HEK293 (cell line): ENCODE results near the gene CEMP1.

ENCODE experiments used
- GLIS1 ChIP-seq: fragments of 450-650 bp; formaldehyde crosslinking; IDR thresholded peaks from 2 replicates; pipeline ENCODE4 v1.5.1; 2016; ENCODE audit warnings: missing biosample characterization, missing genetic modification characterization
- GLIS2 ChIP-seq: fragments of 450-650 bp; formaldehyde crosslinking; IDR thresholded peaks from 2 replicates; pipeline ENCODE4 v1.5.1; 2016; ENCODE audit warnings: missing biosample characterization, missing genetic modification characterization
- HOXD13 ChIP-seq: sonication (generic); formaldehyde crosslinking; IDR thresholded peaks from 2 replicates; pipeline ENCODE4 v1.8.0; 2022; ENCODE audit warnings: missing genetic modification reagents, borderline replicate concordance
- MZF1 ChIP-seq: fragments of 450-650 bp; formaldehyde crosslinking; IDR thresholded peaks from 2 replicates; pipeline ENCODE4 v1.5.1; 2017; ENCODE audit warnings: missing biosample characterization, missing genetic modification characterization, borderline replicate concordance
- OVOL3 ChIP-seq: fragments of 450-650 bp; formaldehyde crosslinking; IDR thresholded peaks from 2 replicates; pipeline ENCODE4 v1.5.1; 2016; ENCODE audit warnings: missing biosample characterization, missing genetic modification characterization
- SP2 ChIP-seq: fragments of 450-650 bp; formaldehyde crosslinking; IDR thresholded peaks from 2 replicates; pipeline ENCODE4 v1.5.1; 2016; ENCODE audit warnings: missing biosample characterization, missing genetic modification characterization
- SP7 ChIP-seq: fragments of 450-650 bp; formaldehyde crosslinking; IDR thresholded peaks from 2 replicates; pipeline ENCODE4 v1.5.1; 2016; ENCODE audit warnings: missing biosample characterization, missing genetic modification characterization
- WT1 ChIP-seq: fragments of 450-650 bp; formaldehyde crosslinking; IDR thresholded peaks from 2 replicates; pipeline ENCODE4 v1.5.1; 2016; ENCODE audit warnings: missing biosample characterization, missing genetic modification characterization
- ZBTB17 ChIP-seq: fragments of 450-650 bp; formaldehyde crosslinking; IDR thresholded peaks from 2 replicates; pipeline ENCODE4 v1.5.1; 2016; ENCODE audit warnings: missing biosample characterization, missing genetic modification characterization
- ZBTB6 ChIP-seq: fragments of 450-650 bp; formaldehyde crosslinking; IDR thresholded peaks from 2 replicates; pipeline ENCODE4 v1.5.1; 2017; ENCODE audit warnings: missing biosample characterization, missing genetic modification characterization
- ZNF335 ChIP-seq: fragments of 450-650 bp; formaldehyde crosslinking; conservative IDR thresholded peaks from 2 replicates; pipeline ENCODE4 v1.5.1; 2016; ENCODE audit warnings: missing biosample characterization, missing genetic modification characterization
- ZNF341 ChIP-seq: fragments of 450-650 bp; formaldehyde crosslinking; IDR thresholded peaks from 2 replicates; pipeline ENCODE4; 2016; ENCODE audit warnings: low read depth, missing biosample characterization, missing genetic modification characterization
- ZNF362 ChIP-seq: fragments of 450-650 bp; formaldehyde crosslinking; IDR thresholded peaks from 2 replicates; pipeline ENCODE4 v1.5.1; 2016; ENCODE audit warnings: missing biosample characterization, missing genetic modification characterization
- ZNF433 ChIP-seq: fragments of 450-650 bp; formaldehyde crosslinking; IDR thresholded peaks from 2 replicates; pipeline ENCODE4 v1.5.1; 2016; ENCODE audit warnings: missing biosample characterization, missing genetic modification characterization, low read depth
- ZNF558 ChIP-seq: fragments of 450-650 bp; formaldehyde crosslinking; IDR thresholded peaks from 2 replicates; pipeline ENCODE4 v1.5.1; 2016; ENCODE audit warnings: missing biosample characterization, missing genetic modification characterization
- ZNF560 ChIP-seq: fragments of 450-650 bp; formaldehyde crosslinking; IDR thresholded peaks from 2 replicates; pipeline ENCODE4 v1.5.1; 2017; ENCODE audit warnings: missing biosample characterization, missing genetic modification characterization, borderline replicate concordance
- ZNF610 ChIP-seq: fragments of 450-650 bp; formaldehyde crosslinking; IDR thresholded peaks from 2 replicates; pipeline ENCODE4 v1.5.1; 2016; ENCODE audit warnings: missing biosample characterization, missing genetic modification characterization, borderline replicate concordance
- ZNF660 ChIP-seq: fragments of 450-650 bp; IDR thresholded peaks from 2 replicates; pipeline ENCODE4 v1.5.1; 2018; ENCODE audit warnings: missing biosample characterization, mild to moderate bottlenecking, missing genetic modification characterization
- ZNF707 ChIP-seq: fragments of 450-650 bp; formaldehyde crosslinking; IDR thresholded peaks from 2 replicates; pipeline ENCODE4 v1.5.1; 2016; ENCODE audit warnings: missing biosample characterization, missing genetic modification characterization
- ZNF76 ChIP-seq: fragments of 450-650 bp; formaldehyde crosslinking; IDR thresholded peaks from 2 replicates; pipeline ENCODE4; 2016; ENCODE audit warnings: low read depth, missing biosample characterization, missing genetic modification characterization, borderline replicate concordance
- ZNF791 ChIP-seq: fragments of 450-650 bp; formaldehyde crosslinking; IDR thresholded peaks from 2 replicates; pipeline ENCODE4 v1.5.1; 2016; ENCODE audit warnings: missing biosample characterization, missing genetic modification characterization
- ZNF792 ChIP-seq: fragments of 450-650 bp; formaldehyde crosslinking; IDR thresholded peaks from 2 replicates; pipeline ENCODE4 v1.5.1; 2016; ENCODE audit warnings: missing biosample characterization, missing genetic modification characterization
- ZSCAN23 ChIP-seq: fragments of 450-650 bp; formaldehyde crosslinking; IDR thresholded peaks from 2 replicates; pipeline ENCODE4 v1.5.1; 2016; ENCODE audit warnings: missing biosample characterization, missing genetic modification characterization
- ZSCAN30 ChIP-seq: fragments of 450-650 bp; IDR thresholded peaks from 2 replicates; pipeline ENCODE4 v1.5.1; 2018; ENCODE audit warnings: missing biosample characterization, mild to moderate bottlenecking, missing genetic modification characterization, moderate library complexity
- TF ChIP-seq, protein P1 (sequence below): fragments of 450-650 bp; formaldehyde crosslinking; conservative IDR thresholded peaks from 2 replicates; pipeline ENCODE4 v1.5.1; 2016; ENCODE audit warnings: low read depth, missing biosample characterization, missing genetic modification characterization
- TF ChIP-seq, protein P2 (sequence below): fragments of 450-650 bp; formaldehyde crosslinking; IDR thresholded peaks from 2 replicates; pipeline ENCODE4 v1.5.1; 2017; ENCODE audit warnings: missing biosample characterization, missing genetic modification characterization
- TF ChIP-seq, protein P3 (sequence below): fragments of 450-650 bp; formaldehyde crosslinking; conservative IDR thresholded peaks from 2 replicates; pipeline ENCODE4 v1.5.1; 2016; ENCODE audit warnings: low read depth, missing biosample characterization, missing genetic modification characterization

CEMP1 gene

GRCh38 chr16:2511128-2511800 is 19.9 kb downstream of the CEMP1 start (continued):
- TF ChIP-seq, protein P1, sequence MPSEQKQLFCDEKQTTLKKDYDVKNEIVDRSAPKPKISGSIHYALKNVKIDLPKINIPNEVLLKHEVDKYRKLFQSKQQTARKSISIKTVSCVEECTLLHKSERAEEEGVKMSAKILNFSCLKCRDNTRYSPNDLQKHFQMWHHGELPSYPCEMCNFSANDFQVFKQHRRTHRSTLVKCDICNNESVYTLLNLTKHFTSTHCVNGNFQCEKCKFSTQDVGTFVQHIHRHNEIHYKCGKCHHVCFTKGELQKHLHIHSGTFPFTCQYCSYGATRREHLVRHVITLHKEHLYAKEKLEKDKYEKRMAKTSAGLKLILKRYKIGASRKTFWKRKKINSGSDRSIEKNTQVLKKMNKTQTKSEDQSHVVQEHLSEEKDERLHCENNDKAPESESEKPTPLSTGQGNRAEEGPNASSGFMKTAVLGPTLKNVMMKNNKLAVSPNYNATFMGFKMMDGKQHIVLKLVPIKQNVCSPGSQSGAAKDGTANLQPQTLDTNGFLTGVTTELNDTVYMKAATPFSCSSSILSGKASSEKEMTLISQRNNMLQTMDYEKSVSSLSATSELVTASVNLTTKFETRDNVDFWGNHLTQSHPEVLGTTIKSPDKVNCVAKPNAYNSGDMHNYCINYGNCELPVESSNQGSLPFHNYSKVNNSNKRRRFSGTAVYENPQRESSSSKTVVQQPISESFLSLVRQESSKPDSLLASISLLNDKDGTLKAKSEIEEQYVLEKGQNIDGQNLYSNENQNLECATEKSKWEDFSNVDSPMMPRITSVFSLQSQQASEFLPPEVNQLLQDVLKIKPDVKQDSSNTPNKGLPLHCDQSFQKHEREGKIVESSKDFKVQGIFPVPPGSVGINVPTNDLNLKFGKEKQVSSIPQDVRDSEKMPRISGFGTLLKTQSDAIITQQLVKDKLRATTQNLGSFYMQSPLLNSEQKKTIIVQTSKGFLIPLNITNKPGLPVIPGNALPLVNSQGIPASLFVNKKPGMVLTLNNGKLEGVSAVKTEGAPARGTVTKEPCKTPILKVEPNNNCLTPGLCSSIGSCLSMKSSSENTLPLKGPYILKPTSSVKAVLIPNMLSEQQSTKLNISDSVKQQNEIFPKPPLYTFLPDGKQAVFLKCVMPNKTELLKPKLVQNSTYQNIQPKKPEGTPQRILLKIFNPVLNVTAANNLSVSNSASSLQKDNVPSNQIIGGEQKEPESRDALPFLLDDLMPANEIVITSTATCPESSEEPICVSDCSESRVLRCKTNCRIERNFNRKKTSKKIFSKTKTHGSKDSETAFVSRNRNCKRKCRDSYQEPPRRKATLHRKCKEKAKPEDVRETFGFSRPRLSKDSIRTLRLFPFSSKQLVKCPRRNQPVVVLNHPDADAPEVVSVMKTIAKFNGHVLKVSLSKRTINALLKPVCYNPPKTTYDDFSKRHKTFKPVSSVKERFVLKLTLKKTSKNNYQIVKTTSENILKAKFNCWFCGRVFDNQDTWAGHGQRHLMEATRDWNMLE = no peak
- TF ChIP-seq ZNF341 = no peak
- no peak for TF ChIP-seq ZNF76 (tag by site-specific recombination)
- no peak for TF ChIP-seq ZBTB17
- TF ChIP-seq, protein P2, sequence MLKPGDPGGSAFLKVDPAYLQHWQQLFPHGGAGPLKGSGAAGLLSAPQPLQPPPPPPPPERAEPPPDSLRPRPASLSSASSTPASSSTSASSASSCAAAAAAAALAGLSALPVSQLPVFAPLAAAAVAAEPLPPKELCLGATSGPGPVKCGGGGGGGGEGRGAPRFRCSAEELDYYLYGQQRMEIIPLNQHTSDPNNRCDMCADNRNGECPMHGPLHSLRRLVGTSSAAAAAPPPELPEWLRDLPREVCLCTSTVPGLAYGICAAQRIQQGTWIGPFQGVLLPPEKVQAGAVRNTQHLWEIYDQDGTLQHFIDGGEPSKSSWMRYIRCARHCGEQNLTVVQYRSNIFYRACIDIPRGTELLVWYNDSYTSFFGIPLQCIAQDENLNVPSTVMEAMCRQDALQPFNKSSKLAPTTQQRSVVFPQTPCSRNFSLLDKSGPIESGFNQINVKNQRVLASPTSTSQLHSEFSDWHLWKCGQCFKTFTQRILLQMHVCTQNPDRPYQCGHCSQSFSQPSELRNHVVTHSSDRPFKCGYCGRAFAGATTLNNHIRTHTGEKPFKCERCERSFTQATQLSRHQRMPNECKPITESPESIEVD (tag by site-specific recombination) = no peak
- TF ChIP-seq ZNF560 (tag by site-specific recombination) = no peak
- peak; percentile 66 for TF ChIP-seq WT1 (tag by site-specific recombination)
- no peak for TF ChIP-seq ZBTB6 (tag by site-specific recombination)
- peak; percentile 61 for TF ChIP-seq SP7 (tag by site-specific recombination)
- TF ChIP-seq ZNF433 (tag by site-specific recombination) = no peak
- TF ChIP-seq OVOL3 (tag by site-specific recombination) = no peak
- no peak for TF ChIP-seq HOXD13 (CRISPR knock-in tag)
- TF ChIP-seq, protein P3, sequence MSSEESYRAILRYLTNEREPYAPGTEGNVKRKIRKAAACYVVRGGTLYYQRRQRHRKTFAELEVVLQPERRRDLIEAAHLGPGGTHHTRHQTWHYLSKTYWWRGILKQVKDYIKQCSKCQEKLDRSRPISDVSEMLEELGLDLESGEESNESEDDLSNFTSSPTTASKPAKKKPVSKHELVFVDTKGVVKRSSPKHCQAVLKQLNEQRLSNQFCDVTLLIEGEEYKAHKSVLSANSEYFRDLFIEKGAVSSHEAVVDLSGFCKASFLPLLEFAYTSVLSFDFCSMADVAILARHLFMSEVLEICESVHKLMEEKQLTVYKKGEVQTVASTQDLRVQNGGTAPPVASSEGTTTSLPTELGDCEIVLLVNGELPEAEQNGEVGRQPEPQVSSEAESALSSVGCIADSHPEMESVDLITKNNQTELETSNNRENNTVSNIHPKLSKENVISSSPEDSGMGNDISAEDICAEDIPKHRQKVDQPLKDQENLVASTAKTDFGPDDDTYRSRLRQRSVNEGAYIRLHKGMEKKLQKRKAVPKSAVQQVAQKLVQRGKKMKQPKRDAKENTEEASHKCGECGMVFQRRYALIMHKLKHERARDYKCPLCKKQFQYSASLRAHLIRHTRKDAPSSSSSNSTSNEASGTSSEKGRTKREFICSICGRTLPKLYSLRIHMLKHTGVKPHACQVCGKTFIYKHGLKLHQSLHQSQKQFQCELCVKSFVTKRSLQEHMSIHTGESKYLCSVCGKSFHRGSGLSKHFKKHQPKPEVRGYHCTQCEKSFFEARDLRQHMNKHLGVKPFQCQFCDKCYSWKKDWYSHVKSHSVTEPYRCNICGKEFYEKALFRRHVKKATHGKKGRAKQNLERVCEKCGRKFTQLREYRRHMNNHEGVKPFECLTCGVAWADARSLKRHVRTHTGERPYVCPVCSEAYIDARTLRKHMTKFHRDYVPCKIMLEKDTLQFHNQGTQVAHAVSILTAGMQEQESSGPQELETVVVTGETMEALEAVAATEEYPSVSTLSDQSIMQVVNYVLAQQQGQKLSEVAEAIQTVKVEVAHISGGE = no peak
- TF ChIP-seq ZNF791 (tag by site-specific recombination) = no peak
- no peak for TF ChIP-seq ZNF792 (tag by site-specific recombination)
- peak; percentile 51 for TF ChIP-seq SP2 (tag by site-specific recombination)
- TF ChIP-seq ZNF660 (tag by site-specific recombination) = no peak
- TF ChIP-seq ZNF707 = no peak
- TF ChIP-seq MZF1 = no peak
- TF ChIP-seq GLIS2 (tag by site-specific recombination) = peak; percentile 40; the same call in 1 of the 2 replicates
- TF ChIP-seq ZNF558 (tag by site-specific recombination) = no peak
- TF ChIP-seq ZSCAN30 (tag by site-specific recombination) = no peak
- TF ChIP-seq ZSCAN23 = no peak
- no peak for TF ChIP-seq ZNF610 (tag by site-specific recombination)
- TF ChIP-seq ZNF362 (tag by site-specific recombination) = no peak
- TF ChIP-seq GLIS1 (tag by site-specific recombination) = no peak
- TF ChIP-seq ZNF335 (tag by site-specific recombination) = 0 out of 2 replicates have a peak, but pooled peaks have one; percentile 26
